Loucy (cell line): ENCODE results near the gene TMEM150B.

Experiments
- H2AFZ ChIP-seq: fragments of 200-600 bp; sonication (generic); 2 replicates; pipeline ENCODE4 v1.6.0; 2016; ENCODE audit warnings: antibody characterized with exemption, mild to moderate bottlenecking, low read length, moderate library complexity
- H3F3A ChIP-seq: fragments of 200-600 bp; 2 replicates; pipeline ENCODE4 v1.6.0; 2016; ENCODE audit warnings: antibody characterized with exemption, low read depth, mild to moderate bottlenecking
- H3K27me3 ChIP-seq: fragments of 200-600 bp; sonication (generic); 2 replicates; pipeline ENCODE4 v1.6.1; 2014; ENCODE audit warnings: low read length, mild to moderate bottlenecking; ENCODE audit not compliant: insufficient read depth, poor library complexity, severe bottlenecking
- H3K36me3 ChIP-seq: fragments of 200-600 bp; sonication (generic); 2 replicates; pipeline ENCODE4 v1.6.1; 2016; ENCODE audit warnings: low read length; ENCODE audit not compliant: insufficient read depth
- H3K4me1 ChIP-seq: fragments of 200-600 bp; sonication (generic); 2 replicates; pipeline ENCODE4 v1.5.1; 2014; ENCODE audit warnings: low read length, mild to moderate bottlenecking; ENCODE audit not compliant: insufficient read depth, poor library complexity, severe bottlenecking
- H3K4me2 ChIP-seq: fragments of 200-600 bp; sonication (generic); 2 replicates; pipeline ENCODE4 v1.6.0; 2014; ENCODE audit warnings: antibody characterized with exemption, low read length, low read depth, mild to moderate bottlenecking; ENCODE audit not compliant: poor library complexity, severe bottlenecking
- H3K4me3 ChIP-seq: fragments of 200-600 bp; sonication (generic); 2 replicates; pipeline ENCODE4 v1.5.1; 2014; ENCODE audit warnings: low read length, mild to moderate bottlenecking, mixed read lengths; ENCODE audit not compliant: poor library complexity, severe bottlenecking
- H3K79me2 ChIP-seq: fragments of 200-600 bp; sonication (generic); 2 replicates; pipeline ENCODE4 v1.6.1; 2014; ENCODE audit warnings: low read length; ENCODE audit not compliant: insufficient read depth
- H3K9ac ChIP-seq: fragments of 200-600 bp; sonication (generic); 2 replicates; pipeline ENCODE4 v1.6.0; 2014; ENCODE audit warnings: mild to moderate bottlenecking, low read depth, low read length, moderate library complexity; ENCODE audit not compliant: poor library complexity, severe bottlenecking
- H3K9me2 ChIP-seq: fragments of 200-600 bp; sonication (generic); replicated peaks from 2 replicates; pipeline ENCODE4 v1.6.1; 2016; ENCODE audit warnings: low read depth, low read length, mixed read lengths
- H3K9me3 ChIP-seq: fragments of 200-600 bp; sonication (generic); 2 replicates; pipeline ENCODE4 v1.6.1; 2014; ENCODE audit warnings: mild to moderate bottlenecking, antibody characterized with exemption, low read length, low read depth; ENCODE audit not compliant: insufficient read depth
- H4K20me1 ChIP-seq: fragments of 200-600 bp; sonication (generic); 2 replicates; pipeline ENCODE4 v1.6.0; 2014; ENCODE audit warnings: antibody characterized with exemption, low read length, mild to moderate bottlenecking; ENCODE audit not compliant: insufficient read depth, poor library complexity, severe bottlenecking
- EZH2phosphoT487 ChIP-seq: fragments of 200-600 bp; IDR thresholded peaks from 2 replicates; pipeline ENCODE4 v1.6.1; 2018; ENCODE audit warnings: antibody characterized with exemption, mild to moderate bottlenecking, moderate library complexity, borderline replicate concordance
- TF ChIP-seq, protein P1 (sequence below): fragments of 200-600 bp; sonication (generic); conservative IDR thresholded peaks from 2 replicates; pipeline ENCODE4 v1.5.1; 2014; ENCODE audit warnings: mild to moderate bottlenecking, antibody characterized with exemption, low read length

TMEM150B gene

DNA sequence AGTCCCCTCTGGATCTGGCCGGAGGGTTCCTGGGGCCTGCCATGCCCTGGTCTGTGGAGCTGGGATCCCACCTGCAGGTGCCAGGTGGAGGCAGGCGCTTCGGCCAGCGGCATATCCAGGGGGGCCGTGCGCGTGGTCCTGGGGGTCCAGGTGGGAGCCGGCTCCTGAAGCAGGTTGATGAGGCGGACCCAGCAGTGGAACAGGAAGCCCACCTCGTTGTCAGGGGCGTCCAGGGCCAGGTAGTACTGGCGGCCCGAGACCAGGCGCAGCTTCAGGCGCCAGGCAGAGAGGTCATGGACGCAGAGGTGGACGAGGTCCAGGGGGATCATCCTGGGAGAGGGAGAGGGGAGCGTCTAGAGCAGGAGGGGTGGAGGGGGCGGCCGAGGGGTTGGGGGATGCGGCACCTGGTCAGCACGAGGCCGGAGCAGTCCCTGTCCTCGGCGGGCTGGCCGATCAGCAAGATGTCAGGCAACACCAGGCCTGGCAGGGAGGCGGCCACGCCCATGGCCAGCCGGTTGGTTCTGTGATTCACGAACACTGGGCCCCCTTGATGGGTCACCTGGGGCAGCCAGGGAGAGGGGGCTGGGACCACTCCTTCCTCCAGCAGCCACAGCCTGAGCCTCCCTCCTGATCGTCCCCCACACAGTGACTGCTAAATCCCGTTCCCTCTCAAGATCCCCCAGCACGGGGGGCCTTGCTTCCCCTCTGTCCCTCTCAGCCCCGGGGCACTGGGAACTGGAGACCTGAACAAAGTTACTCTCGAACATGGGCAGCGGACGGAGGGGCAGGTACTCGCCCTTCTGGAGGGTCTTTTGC lies 37.2 kb upstream of the TMEM150B start:
- TF ChIP-seq, protein P1, sequence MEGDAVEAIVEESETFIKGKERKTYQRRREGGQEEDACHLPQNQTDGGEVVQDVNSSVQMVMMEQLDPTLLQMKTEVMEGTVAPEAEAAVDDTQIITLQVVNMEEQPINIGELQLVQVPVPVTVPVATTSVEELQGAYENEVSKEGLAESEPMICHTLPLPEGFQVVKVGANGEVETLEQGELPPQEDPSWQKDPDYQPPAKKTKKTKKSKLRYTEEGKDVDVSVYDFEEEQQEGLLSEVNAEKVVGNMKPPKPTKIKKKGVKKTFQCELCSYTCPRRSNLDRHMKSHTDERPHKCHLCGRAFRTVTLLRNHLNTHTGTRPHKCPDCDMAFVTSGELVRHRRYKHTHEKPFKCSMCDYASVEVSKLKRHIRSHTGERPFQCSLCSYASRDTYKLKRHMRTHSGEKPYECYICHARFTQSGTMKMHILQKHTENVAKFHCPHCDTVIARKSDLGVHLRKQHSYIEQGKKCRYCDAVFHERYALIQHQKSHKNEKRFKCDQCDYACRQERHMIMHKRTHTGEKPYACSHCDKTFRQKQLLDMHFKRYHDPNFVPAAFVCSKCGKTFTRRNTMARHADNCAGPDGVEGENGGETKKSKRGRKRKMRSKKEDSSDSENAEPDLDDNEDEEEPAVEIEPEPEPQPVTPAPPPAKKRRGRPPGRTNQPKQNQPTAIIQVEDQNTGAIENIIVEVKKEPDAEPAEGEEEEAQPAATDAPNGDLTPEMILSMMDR: no peak
- no peak for TF ChIP-seq EZH2phosphoT487
- Histone ChIP-seq H2AFZ (no peak overlapping the region), H3K79me2 (no peaks in the 10 kb centered on the region), H3K4me3 (no peak overlapping the region), H3K9ac (no peak overlapping the region), H3K4me1 (no peaks in the 10 kb centered on the region), H3K36me3 (no peaks in the 10 kb centered on the region), H3K9me3 (no peaks in the 10 kb centered on the region), H3F3A (no peaks in the 10 kb centered on the region), H3K9me2 (no peaks in the 10 kb centered on the region), H3K4me2 (no peak overlapping the region), H3K27me3 (no peaks in the 10 kb centered on the region), H4K20me1 (no peaks in the 10 kb centered on the region)

DNA sequence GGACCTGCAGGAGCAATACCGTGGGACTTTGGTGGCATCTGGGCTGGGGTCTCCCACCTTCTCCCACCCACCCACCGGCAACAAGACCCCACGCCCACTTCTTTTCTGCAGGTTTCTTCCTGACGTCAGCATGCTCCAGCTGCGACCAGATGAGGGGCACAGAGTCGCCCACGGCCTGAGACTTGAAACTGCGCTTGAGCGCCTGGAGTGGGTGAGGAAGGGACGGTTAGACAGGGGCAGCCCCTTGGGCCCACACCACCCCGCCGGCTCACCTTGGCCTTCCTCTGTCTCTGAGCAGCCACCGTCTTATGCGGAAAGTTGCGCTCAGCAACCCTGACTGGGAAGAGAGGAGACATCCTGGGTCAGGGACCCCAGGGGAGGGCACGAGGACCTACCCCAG lies 35.8 kb upstream of the TMEM150B start:
- no peaks in the 10 kb centered on the region for H3K79me2 ChIP-seq
- no peak overlapping the region for H3K9ac ChIP-seq
- no peaks in the 10 kb centered on the region for H3F3A ChIP-seq
- no peaks in the 10 kb centered on the region for H4K20me1 ChIP-seq
- no peaks in the 10 kb centered on the region for H3K9me2 ChIP-seq
- H3K27me3 ChIP-seq: no peaks in the 10 kb centered on the region
- H3K4me1 ChIP-seq: no peaks in the 10 kb centered on the region
- no peak overlapping the region for H2AFZ ChIP-seq
- no peak for TF ChIP-seq EZH2phosphoT487
- TF ChIP-seq, protein P1: no peak
- no peak overlapping the region for H3K4me3 ChIP-seq
- no peaks in the 10 kb centered on the region for H3K9me3 ChIP-seq
- no peaks in the 10 kb centered on the region for H3K36me3 ChIP-seq
- H3K4me2 ChIP-seq: no peak overlapping the region

DNA sequence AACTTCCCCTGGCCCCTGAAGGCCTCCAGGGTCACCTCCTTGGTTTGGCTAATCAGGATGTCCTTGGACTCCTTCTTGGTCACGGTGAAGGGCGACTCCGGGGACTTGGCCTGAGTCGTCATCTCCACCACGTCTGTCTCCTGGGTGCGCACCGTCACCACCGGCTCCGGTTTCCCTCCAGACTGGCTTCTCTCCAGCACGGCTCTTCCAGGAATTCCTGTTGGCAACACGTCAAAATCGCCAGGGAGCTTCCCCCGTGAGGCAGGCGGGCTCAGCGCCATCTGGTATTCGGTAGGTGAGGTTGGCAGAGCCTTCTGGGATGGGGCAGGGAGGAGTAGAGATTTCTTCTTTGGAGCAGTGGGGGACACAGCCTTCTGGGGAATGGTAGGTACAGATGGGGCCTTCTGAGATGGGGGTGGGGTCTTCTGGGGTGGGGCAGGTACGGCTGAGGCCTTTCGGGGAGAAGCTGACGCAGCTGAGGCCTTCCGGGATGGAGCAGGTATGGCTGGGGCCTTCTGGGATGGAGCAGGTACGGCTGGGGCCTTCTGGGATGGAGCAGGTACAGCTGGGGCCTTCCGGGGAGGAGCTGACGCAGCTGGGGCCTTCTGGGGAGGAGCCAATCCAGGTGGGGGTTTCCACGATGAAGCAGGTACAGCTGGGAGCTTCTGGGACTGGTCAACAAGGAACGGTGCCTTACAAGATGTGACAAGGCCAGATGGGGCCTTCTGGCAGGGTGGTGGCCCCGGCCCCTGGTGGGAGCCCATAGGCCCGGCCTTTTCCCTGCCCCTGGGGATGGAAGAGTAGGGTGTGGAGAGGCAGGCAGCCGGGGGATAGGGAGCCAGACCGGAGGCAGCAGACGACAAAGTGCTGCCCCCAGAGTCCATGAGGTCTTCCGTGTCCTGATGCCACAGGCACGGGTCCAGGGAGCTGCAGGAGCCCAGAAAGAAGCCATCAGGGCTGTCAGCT lies 34.1 kb upstream of the TMEM150B start:
- TF ChIP-seq, protein P1: no peak
- no peak for TF ChIP-seq EZH2phosphoT487
- no peak overlapping the region for H2AFZ ChIP-seq
- H4K20me1 ChIP-seq: no peaks in the 10 kb centered on the region
- H3K36me3 ChIP-seq: no peaks in the 10 kb centered on the region
- no peaks in the 10 kb centered on the region for H3K9me2 ChIP-seq
- no peaks in the 10 kb centered on the region for H3F3A ChIP-seq
- no peaks in the 10 kb centered on the region for H3K79me2 ChIP-seq
- H3K4me2 ChIP-seq: no peak overlapping the region
- no peak overlapping the region for H3K4me3 ChIP-seq
- H3K9ac ChIP-seq: no peak overlapping the region
- no peaks in the 10 kb centered on the region for H3K9me3 ChIP-seq
- no peaks in the 10 kb centered on the region for H3K4me1 ChIP-seq
- no peaks in the 10 kb centered on the region for H3K27me3 ChIP-seq
